Muscle of arm (tissue), 12 donors: Measurements from ENCODE around the gene NHERF1. TPM values are rescaled to one million over a fixed set of nuclear protein-coding genes. Genes with fewer than 3 reads are reported as not detected.

Experiments used
- DNase-seq: peaks from one replicate; pipeline ENCODE4 v3.0.0-alpha.2; 2013
- polyA plus RNA-seq, 12 donors: library from polyadenylated mRNA; unstranded; fragments of 120-200 nt; gene quantifications; one replicate each; pipeline ENCODE4 v1.2.1, GENCODE V29; 2013; ENCODE audit not compliant: insufficient read length in 12 of 12

NHERF1 gene
- polyA plus RNA-seq, 12 donors, result 5.0 to 63.4 (median 6.7) TPM; not detected in 1

GRCh38 chr17:74782571-74782970 lies 34.1 kb downstream of the NHERF1 start:
- no peak for DNase-seq

- no peak for DNase-seq
Measured at GRCh38 chr17:74784125-74784810, 35.8 kb downstream of the NHERF1 start.

DNA sequence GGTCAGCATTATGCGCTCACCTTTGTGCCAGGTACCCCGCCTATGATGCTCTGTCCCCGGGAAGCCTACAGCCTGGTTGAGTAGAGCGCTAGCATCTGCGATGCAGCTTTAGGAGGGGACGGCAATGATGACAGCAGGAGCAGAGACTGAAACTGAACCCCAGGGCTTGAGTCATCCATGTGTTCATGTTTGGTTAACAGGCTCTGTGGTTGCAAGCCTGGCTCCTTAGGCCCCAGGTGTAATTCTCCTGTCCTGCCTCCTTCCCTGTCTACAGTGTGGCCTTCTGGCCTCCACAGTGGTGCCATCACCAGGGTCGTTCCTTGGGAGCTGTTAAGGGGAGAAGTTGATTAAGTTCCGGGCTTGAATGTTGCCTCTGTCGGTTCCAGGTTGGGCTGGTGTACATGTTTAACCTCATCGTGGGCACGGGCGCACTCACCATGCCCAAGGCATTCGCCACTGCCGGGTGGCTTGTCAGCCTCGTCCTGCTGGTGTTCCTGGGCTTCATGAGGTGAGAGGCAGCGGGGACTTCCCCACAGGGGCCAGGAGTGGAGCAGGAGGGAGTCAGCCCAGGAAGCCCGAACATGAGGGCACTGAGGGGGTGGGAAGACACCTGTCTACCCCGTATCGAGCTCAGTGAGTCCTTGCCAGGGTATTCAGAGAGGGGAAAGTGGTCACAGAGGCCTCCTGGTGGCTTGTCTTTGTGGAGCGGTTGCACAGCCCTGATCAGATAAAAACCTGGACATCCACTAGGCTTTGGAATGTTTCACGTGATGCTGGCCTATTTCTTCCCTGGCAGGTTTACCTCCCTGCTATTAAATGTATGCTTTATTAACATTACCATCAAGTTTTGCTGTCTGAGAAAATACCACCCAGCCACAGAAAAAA lies 36.9 kb downstream of the NHERF1 start:
- no peak for DNase-seq

DNA sequence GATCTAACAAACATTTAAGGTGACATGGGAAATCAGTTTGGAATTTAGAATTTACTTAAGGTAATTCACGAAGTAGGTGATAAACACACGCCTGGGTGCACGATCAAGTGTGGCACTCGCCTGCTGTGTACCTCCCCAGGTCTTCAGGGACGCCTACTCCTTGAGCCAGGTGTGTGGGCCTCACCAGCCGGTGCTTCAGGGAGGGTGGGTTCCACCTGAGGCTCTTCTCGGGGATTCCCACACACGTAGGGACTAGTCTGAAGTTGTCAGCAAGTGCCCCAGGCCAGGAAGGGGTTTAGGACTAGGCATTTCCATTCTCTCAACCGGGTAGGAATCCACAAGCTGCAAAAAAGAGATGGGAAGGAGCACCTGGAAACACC lies 37.5 kb downstream of the NHERF1 start:
- no peak for DNase-seq

- DNase-seq, result no peak
Measured at GRCh38 chr17:74786431-74787055, 38.1 kb downstream of the NHERF1 start.

- DNase-seq, result no peak
Measured at GRCh38 chr17:74790161-74791058, 42.0 kb downstream of the NHERF1 start.

DNA sequence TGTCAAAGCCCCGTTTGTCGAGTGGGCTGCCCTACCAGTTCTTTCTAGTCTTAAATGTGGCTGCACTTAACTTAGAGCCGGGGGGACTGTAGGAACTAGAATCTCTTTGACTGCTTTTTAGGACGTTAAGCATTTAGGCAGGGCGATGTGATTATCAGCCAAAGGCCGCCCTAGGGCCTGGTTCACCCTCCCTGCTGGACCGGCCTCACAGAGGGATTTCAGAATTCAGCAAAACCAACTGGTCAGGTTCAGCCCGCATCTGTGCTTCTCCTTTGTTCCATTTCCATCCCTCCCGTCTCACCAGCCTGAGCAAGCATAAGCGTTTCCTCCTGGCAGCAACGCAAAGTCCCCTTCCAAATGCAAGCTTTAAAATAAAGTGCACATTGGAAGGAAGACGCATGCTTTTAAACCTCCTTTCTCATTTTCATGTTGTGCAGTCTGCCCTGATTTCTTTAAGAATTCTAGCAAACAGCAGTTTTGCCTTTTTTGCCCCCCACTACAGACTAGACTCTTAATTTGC lies 44.2 kb downstream of the NHERF1 start:
- DNase-seq, result no peak

DNA sequence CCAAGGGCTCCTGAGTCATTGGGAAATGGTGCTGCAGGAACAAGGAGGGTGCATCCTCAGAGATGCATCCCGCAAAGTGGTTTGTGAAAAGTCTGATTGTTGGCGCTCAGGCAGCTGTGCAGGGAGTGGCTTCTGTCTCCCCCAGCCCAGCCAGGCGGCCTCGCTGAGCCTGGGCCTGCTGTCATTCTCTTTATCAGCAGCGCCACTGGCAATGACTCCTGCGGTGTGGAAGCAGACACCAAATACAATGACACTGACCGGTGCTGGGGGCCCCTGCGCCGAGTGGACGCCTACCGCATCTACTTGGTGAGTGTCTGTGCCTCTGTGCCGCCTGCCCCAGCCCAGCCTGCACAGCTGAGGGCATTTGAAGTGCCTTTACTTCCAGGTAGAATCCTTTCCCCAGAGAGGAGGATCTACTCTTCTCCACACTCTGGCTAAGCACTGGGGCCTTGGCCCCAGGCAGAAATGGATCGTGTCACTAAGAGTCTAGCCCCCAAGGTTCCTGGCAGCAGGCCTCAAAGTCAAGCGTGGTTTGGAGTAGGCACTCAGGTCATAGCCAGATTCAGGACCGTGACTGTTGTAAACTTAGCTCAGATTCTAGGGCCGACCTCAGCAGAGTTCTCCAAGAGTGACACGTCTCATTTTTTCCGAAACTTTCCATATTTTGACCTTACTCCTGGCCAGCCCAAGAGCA lies 47.0 kb downstream of the NHERF1 start:
- no peak for DNase-seq

GRCh38 chr17:74796211-74796610 lies 47.8 kb downstream of the NHERF1 start:
- DNase-seq, result no peak

GRCh38 chr17:74796866-74797265 lies 48.4 kb downstream of the NHERF1 start:
- DNase-seq, result no peak

DNA sequence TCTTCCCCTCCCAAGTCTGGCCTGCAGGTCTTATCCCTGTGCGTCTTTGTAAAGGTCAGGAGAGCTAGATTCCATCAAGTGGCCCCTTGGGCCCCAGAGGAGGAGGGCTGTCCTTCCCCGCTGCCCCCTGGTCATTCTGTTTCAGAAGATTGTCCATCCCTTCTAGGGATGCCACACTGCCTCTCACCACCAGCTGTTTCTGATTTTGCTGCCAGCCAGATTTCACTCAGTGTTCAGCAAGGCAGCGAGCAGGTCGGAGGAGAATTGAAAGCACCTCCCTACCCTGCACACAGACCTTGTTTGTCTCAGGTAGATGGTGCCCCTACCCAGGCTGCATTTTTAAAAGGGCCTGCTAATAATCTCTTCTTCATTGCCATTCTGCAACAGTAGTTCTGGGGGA lies 49.4 kb downstream of the NHERF1 start:
- DNase-seq, result no peak

DNA sequence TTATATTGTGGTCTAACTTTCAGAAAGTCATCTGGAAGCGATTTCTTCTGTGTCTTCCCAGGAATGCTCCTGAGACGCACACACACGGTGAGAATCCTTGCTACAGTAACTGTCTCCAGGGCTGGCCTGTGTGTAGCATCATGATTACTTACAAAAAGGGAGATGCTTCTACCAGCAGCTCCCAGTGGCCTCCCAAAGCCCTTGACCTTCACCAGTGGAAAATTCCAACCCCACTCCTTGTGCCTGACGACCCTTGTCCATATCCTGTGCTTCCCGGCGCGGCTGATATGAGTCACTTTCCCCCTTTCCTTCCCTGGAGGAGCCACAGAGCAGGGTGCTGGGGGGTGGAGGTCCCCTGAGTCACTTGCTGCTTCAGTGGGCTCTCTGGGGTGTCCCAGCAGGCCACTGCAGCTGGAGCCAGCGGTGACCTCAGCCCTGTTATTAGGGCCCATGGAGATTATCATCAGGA lies 49.8 kb downstream of the NHERF1 start:
- DNase-seq, result no peak

GRCh38 chr17:74799097-74799496 lies 50.7 kb downstream of the NHERF1 start:
- DNase-seq, result no peak

GRCh38 chr17:74800531-74800930 lies 52.1 kb downstream of the NHERF1 start:
- DNase-seq, result no peak

- no peak for DNase-seq
Measured at GRCh38 chr17:74801896-74802295, 53.5 kb downstream of the NHERF1 start.

DNA sequence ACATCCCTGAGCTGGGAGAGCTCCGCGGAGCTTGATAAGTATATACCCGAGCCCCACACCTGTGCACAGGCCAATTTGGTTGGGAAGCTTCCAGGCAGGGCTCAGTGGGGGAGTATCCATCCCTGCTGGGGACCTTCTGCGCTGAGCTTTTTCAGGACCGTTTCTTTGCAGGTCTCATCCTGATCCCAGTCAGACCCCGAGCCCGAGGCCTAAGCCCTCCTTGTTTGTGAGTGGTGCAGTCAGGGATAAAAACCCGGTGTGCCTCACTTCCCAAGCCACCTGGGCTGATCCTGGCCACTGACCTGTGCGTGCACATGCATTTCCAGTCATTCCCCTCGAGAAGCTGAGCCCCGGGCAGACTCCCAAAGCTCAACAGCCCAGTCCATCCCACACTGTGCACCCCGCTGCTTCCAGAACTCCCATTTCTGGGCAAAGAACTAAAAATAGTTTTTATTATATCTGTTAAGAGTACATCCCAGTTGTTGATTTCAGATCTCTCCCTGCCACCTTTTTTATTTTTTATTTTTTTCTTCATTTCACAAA lies 55.0 kb downstream of the NHERF1 start:
- no peak for DNase-seq

DNA sequence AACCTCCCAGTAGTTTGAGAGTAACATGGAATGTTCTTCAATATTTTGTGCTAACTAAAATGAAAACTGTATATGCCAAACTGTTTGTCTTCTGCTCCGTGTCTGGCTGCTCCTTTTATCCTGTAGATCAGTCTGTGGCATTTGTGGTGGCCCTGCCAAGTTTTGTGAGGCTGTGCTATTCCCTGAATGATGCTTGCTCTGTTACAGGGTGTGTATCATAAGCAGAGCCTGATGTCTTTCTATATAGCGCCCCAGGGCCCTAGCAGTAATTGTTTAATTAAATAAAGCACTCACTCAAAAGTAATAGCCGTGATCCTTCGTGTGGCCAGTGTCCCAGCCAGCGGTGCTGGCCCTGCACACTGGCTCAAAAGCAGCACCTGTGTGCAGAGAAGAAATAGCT lies 55.5 kb downstream of the NHERF1 start:
- no peak for DNase-seq

- DNase-seq, result no peak
Measured at GRCh38 chr17:74804683-74805082, 56.3 kb downstream of the NHERF1 start.

DNA sequence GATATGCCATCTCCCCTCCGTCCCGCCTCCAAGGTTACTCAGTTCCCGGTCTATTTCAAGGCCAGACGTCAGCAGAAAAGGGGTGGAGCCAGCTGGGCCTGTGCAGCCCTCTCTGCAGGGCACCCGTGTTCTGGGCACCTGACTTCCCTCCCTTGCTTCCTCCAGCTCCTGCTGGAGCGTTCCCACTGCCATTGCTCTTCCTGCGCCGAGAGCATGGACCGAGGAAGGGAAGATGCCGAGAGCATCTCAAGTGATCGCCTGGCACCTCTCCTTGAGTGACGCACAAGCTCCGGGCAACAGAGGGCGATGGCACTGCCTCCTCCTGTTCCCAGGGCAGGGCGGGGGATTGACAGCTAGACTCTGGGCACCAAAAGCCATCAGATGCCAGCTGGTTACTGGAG lies 57.2 kb downstream of the NHERF1 start:
- DNase-seq, result no peak

DNA sequence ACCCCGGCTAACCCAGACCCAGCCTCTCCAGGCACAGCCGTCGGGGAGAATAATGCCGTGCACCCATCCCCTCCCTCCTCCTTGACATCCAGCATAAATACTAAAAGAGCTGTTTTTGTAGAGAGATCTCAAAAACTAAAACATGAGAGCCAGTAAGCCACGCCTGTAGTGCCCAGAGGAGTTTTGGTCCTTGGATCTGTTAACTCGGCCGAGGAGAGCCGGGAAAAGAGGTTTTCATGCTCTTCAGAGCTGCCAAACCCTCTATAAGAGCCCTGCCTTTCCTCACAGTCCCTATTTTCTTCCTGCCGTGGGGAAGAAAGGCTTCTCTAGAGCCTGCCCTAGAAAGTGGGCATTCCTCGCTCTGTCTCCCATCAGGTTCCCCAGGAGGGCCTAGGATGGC lies 57.9 kb downstream of the NHERF1 start:
- no peak for DNase-seq
